ENCODE results near the gene TTLL11.

Gene TTLL11

DNA sequence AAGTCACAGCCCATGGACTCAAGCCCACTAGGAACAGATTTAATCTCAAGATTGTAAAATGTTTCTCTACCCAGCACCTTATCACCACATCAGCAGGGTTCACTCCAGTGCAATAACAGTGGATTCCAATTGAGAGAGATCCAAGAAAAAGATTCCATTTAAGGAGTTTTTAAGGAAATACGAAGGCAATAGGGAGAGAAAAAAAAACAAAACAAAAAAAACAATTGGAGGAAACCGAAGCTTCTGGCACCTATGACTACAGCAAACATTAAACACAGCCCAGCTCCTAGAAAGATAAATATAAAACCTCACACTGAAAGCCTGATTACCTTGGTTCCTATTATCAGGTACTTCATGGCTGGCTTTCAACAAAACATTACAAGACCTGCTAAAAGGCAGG lies 249.0 kb downstream of the TTLL11 start:
- no peak for DNase-seq

DNA sequence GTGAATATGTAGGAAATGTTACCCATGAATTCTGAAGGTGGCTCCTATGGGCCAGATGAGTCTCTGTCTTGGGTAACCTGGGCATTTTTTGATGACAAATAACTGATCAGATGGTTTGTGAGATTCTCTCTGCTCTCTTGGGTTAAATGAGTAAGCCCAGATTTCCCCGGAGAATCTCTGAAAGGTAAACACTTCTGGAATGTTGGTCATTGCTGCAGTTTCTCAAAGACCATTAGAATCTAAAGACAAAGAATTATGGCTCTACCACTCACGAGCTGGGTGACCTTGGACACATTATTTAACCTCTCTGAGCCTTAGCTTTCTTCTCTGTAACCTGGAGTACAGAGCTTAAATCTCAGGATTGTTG lies 250.5 kb downstream of the TTLL11 start:
- no peak for DNase-seq

DNA sequence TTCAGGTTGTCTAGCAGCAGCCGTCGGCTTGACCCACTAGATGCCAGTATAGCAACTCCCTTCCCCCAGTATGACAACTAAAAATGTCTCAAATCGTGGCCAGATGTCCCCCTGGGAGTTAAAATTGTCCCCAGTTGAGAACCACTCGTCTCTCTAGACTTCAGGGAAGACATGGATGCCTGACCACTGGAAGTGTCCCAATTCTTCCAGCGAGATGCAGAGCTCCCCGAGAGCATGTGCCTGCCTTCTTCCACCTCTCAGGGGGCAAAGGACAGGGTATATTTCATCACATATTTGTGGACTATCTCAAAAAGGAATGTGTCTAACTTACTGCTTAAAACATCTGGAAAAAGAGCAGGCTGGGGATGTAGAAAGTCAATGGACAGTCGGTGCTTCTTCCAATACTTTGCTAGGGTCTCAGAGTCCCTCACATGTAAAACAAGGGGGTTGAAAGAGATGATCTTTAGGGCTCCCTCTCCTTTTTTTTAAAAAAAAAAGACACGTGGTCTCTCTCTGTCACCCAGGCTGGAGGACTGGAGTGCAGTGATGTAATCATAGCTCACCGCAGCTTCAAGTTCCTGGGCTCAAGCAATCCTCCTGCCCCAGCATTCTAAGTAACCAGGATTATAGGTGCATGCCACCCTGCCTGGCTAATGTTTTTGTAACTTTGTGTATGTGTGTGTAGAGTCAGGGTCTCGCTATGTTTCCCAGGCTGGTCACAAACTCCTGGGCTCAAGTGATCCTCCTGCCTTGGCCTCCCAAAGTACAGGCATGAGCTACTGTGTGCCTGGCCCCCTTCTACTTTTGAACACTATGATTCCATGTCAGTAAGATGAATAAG lies 251.1 kb downstream of the TTLL11 start:
- no peak for DNase-seq

DNA sequence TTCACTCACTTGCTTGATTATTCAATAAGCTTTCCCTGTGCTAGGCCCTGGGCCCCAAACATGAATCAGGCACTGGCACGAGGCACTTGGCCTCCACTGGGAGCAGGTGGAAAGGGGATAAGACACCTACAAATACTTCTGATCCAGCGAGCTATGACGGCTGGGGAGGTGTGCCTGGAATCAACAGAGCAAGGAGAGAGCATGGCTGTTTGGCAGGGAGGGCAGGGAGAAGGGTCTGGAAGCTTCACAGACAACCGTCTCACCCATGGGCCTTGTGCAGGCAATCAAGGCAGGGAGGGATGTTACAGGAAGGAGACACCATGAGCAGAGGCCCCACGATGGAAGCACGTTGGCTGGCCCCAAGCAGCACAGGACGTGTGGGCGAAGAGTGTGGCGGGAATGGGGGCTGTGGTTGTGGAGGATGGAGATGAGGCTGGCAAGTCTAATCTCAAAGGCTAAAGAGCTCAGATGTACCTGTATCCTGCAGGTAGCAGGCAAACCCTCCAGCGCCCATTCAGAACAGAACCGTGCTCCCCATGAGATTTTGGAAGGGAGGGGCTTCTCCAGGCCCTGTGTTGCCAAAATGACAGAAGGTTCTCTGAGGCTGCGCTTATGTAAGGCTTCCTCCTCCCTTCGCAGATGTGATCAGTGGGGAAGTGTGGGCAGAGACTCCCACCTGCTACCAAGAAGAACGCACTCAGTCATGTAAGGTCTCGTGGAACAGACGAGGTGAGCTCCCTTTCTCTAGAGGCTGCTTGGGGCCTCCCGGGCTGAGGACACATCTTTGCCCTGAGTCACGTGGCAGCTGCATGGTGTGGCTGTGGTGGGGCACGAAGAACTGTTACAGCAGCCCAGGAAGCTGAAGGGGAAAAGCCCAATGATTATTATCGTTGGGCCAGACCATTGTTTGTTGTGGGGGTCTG lies 252.0 kb downstream of the TTLL11 start:
- DNase-seq, result no peak

DNA sequence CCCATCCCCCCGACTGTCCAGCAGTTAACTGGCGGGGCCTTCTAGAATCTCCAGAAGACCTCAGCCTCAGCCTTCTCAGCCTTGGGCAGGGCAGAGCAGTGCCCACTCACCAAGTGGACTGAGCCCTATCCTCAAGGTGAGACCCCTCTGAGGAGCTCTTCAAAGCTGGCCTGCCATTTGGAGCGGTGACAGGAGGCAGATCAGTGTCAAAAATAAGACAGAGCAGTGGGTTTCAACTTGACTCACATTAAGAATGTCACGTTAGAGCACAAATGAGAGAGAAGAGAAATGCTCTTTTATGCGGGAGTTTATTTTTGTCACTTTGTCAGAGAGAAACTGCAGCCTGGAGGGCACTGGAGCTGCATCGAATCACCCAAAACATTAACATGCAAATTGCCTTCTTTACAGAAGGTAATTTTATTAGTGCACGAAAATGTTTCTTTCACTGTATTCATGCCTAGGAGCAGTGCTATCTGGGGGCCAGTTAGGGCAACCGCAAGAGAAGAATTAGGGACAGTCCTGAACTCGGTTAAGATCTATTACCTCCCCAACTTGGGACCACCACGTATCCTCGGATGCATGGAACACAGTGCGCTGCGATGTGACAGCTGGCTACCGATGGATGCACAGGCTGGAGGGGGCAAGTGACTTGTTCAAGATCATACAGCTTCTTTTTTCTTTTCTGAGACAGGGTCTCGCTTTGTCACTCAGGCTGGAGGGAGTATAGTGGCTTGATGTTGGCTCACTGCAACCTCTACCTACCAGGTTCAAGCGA lies 253.2 kb downstream of the TTLL11 start:
- DNase-seq, result no peak

DNA sequence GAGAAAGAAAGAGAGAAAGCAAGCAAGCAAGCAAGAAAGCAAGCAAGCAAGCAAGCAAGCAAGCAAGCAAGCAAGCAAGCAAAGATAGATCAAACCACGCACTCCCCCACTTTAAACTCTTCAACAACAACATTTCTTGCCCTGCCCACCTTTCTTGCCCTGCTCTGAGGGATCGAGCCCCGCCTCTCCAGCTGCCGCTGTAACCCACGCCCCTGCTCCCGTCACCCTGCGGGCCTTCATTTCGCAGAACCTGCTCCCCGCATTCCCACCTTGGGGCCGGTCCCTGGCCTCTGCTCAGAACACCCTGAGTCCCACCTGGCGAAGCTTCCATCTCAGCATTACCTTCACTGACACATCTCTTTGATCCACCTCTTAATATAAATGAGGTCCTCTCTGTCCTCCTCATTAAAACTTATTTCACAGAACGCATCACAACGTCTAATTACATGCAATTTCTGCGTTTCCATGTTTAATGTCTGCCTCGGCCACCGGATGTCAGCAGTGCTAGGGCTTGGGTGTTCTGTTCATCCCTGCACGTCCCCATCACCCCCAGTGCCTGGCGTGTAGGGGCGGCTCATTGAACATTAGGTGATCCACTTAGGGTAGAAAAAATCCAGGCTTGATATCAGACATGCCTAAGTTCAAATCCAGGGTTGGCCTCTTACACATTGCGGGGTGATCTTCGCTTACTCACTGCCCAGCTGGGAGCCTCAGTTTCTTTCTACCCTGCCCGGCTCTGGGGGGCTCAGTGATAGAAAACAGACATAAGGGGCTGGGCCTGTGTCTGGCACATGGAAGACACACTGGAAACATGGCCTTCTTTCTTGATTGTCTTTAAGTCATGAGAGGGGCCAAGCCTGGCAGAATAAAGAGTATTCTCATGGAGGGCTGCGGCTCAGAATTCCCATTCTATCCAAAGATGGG lies 254.1 kb downstream of the TTLL11 start:
- DNase-seq, result no peak

DNA sequence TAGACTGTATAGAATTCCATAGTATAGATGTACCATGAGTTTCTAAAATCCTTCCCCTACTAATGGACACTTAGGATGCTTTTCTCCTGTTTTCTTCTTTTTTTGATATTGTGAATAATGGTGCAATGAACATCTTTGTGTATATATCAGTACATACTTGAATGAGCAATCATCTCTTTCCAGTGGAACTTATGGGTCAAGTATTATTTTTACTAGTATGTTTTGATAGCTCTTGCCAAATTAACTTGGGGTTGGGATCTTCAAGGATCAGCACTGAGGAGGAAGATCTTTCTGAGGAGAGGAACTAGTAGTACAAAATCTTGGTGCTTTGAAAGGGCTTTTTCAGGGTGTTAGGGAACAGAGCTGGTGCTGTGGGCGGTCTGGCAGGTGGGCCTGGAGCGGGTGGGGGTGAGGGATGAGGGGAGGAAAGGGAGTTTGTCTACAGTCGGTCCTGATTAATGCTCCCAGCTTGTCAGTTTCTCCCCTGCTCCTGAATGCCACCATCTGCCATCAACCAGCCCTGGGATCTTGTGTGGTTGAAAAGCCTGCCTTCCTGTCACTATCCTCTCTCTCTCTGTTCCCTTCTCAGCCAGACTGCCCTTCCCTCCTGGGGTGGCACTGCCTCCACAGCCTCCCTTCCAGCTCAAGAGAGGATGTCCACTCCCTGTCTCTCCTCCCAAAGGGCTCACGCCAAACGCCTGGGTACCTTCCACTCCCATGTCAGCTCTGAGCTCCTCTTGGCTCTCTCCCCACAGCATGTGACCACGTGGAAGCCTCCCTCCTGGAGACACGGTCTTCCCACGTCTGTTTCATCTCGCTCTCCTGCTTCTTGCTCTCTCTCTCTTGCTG lies 255.8 kb downstream of the TTLL11 start:
- DNase-seq, result no peak

DNA sequence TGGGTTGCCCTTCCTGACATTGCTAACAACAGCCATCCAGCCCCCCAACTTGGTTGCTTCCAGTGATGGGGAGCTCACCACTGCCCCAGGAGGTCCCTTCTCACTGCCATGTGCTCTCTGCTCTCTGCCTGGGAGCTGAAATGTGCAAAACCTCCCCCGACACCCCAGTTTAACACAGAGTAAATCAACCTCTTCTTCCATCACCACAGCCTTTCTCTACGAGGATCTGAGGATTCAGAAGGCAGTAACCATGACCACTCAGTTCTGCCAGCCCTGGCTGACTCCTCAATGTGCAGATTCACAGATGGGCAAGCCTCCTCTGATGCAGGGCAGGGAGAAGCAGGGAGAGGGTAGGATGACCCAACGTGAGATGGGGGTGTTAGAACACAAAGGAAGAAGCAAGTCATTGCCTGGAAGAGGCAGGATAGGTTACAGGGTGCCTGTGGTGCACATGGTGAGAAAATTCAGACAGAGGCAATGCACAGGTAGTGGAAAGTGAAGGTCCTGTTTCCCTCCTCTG lies 256.7 kb downstream of the TTLL11 start:
- DNase-seq, result no peak

DNA sequence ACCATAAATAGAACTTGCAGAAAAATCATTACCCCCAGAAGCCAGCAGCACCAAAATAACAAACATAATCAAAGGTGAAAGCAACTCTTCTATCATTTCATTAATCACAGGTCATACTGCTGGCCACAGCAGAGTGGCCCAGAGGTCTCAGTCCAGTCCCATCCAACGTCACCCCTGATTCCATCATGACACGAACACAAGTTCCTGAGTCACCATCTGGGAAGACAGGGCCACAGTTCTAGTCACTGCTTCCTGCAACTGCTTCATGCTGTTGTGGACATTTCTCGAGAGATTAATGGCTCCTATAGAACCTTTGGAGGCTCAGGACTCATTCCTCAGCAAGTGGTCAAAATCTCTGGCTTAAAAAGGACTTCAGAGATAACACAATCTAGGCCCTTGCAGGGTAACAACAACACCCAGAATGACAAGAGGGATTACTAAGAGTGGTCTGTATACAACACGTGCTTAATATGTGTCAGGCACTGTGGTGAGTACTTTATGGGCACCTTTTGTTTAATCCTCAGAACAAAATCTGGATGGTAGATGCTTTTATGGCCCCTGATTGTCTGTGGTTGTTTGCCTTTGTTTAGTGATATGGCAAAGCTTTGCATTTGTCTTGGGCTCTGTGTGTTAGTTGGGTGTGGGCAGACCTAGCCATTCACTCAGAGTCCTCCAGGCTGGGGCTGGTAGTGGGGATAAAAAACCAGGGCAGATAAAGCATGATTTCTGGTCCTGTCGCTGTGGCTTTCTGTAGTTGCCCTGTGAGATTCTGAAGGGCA lies 257.3 kb downstream of the TTLL11 start:
- DNase-seq, result no peak

DNA sequence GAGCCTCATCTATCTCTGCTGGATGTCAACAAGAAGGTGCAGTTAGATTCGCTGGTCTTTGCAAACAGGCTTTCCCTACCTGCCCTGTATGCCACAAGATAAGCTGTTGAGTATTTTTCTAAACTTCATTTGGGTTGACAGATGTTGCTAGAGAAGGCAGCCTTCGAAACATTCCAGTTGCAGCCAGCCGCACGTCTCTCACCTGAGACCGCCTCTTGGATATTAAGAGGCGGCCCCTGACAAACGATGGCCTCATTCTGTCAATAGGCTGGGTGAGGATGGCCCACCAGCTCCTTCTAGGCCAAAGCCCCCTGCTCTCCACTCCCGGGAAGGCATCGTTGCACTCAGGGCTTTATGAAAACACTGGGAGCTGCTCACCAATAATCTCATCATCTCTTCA lies 260.0 kb downstream of the TTLL11 start:
- DNase-seq, result no peak

DNA sequence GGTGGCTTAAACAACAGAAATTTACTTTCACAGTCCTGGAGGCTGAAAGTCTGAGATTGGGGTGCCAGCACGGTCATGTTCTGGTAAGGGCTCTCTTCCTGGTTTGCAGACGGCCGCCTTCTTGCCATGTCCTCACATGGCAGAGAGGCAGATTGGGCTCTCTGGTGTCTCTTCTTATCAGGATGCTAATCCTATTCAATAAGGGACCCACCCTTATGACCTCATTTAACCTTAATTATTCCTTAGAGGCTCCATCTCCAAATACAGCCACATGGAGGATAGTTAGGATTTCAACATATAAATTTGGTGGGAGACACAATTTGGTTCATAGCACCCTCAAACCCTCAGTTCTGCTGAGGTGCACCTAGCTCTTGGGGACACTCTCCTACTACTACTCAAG lies 261.2 kb downstream of the TTLL11 start:
- DNase-seq, result no peak

DNA sequence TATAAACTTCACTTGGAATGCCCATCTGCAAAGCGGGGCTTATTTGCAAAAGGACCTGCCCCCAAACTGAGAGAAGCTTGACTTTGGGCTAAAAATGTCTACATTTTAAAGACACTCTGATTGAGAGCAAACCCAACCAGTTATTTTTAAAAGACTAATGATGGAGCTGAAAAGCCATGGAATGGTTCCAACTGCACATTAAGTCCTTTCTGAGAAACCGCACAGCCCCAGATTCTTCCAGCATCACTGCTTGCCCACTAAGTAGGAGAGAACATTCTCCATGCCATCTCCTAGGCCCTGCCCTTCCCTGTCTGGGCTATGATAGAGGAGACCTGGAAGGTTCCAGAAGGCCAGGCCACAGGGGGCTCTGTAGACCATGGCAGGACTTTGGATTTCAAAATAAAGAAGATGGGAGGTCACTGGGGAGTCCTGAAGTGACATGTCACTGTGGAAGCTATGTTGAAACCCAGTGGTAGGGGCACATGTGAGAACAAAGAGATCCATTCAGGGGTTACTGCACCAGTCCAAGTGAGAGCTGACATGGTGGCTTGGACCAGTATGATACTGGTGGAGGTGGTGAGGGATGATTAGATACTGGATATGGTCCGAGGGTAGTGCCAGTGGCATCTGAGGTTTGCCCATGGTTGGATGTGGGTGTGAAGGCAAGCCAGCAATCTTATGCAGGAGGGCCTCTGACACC lies 262.5 kb downstream of the TTLL11 start:
- no peak for DNase-seq

DNA sequence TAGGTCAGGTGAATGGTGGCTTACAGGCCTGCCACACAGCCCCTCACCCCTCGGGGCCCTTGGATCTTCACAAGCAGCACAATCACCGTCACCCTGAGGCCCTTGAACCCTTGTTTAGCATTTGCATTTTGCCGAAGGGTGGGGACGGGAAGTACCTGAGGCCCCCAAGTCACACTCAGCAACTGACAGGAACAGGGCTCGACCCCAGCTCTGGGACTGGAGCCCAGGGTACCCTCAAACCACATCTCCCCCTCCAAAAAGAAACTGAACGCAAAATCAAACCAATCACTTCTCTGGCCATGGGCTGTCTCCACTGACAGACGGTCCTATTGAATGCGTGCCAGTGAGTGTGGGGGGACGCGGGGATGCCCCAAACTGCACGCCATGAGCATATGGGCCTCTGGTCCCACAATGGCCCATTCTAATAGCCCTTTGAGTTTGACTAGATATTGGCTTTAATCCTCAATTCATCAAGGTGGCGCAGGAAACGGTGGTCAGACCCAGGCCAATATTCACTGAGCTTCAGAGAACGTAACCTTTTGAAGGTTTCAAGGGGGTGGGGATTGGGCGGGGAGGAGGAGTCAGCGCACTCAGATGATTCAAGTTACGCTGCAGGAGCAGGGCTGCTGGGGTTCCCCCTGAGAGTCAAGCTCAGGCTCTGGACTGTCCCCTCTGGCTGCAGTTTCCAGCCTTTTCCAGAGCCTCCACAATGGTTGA lies 265.7 kb downstream of the TTLL11 start:
- no peak for DNase-seq

DNA sequence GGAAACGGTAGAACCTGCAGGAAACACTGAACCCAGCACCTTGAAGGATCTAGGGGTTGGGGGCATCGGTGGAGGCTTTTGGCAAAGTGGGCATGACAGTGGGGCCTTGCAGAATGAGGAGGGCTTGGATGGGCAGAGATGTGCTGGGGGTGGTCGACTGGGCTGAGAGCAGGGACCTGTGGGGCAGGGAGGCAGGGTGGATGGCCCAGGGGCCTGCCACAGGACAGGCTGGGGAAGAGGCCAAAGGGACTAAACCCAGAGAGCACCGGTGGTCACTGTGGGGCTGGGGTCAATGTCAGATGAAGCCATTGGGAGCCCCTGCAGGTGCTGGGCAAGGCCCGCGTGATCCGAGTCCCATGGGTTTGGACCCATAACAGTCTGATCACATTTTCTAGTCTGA lies 266.4 kb downstream of the TTLL11 start:
- no peak for DNase-seq

DNA sequence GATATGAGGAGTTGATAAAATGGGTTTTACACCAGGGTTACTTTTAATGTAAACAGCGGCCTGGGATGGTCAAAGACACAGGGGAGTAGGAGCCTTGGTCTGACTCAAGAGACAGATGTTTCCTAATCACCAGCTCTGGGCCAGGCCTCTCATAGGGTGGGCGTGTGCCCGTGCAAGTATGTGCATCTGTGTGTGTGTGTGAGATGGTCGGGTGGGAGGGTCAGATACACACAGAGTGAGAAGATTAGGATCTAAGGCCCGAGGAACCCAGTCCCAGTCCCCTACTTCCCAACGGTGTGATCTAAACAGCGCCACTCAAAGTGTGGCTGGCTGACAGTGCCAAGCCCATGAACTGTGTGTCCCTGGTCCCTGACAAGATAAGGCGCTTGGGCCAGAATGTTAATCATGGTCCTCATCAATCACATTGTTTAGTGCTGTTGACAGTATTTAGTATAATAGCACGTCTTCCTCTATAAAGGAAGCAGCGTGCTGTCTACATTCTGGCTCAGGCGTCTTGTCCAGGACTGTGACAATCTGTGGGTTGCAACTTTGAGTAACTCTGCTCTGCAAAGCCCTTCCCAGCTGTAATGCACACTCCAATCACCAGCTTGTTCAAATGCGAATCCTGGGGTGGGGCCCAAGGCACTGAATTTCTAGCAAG lies 267.9 kb downstream of the TTLL11 start:
- no peak for DNase-seq

DNA sequence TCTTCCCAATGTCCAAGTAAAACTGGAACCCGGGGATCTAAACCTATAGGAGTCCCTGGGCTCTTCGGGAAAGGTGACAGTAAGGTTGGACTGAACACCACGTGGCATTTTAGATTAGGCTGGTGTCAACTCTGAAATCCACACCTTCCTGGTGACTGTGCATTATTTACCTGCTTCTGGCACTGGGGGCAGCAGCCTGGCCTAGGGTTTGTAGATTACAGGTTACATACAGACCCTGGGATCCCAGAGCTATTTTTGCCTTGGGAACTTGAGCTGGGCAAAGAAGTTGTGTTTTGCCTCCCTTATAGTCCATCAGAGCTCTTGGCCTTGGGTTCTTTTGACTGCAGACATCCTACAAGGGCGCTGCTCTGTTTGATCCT lies 268.5 kb downstream of the TTLL11 start:
- no peak for DNase-seq

DNA sequence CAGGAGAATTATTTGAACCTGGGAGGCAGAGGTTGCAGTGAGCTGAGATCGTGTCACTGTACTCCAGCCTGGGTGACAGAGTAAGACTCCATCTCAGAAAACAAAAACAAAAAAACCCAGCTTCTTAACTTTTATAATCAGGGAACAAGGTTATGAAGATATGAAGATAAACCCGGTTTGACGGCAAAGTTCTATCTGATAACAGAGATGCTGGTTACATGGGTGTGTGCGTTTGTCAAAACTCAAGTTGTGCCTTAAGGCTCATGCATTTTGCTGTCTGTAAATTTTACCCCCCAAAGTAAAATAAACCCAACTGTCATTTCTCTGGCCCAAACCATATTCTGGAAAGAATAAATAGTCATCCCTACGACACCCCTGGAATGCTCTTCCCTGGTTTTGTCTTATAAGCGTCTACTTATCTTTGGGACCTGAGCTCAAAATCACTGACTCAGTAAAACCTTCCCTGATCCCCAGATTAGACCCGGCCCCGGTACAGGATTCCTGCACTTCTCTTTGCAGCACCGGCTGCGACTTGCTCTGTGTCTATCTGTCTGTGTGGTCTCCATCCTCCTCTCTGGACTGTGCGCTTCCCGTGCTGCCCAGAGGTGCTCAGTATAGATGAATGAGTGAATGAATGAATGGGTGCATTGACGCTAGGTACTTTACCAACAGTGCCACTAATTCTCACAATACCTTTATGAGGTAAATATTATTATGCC lies 269.5 kb downstream of the TTLL11 start:
- DNase-seq, result no peak
